HepG2 (cell line): ENCODE results near the gene WDR35. TPM values are rescaled to one million over a fixed set of nuclear protein-coding genes. Genes with fewer than 3 reads are reported as not detected.

Source experiments
- ATAC-seq: fragments of 200-7000 bp; cut with Tn5 transposase; 3 replicates; pipeline ENCODE4 v1.9.1; 2020; ENCODE audit warnings: mild to moderate bottlenecking, moderate library complexity
- BruUV-seq: library from RNA; stranded (reverse); fragments of 400-500 nt; replicated peaks from 2 replicates; lab custom pipeline; 2021; lab: Mats Ljungman, UMichigan
- CTCF ChIA-PET: fragments of 300-600 bp; formaldehyde crosslinking; extraction: SDS; loops from one replicate; lab custom pipeline; 2021; ENCODE audit warnings: low total read pairs, inconsistent platforms, low intra/inter-chr PET ratio; lab: Yijun Ruan, JAX
- POLR2A ChIA-PET: fragments of 350-600 bp; sonication (Branson Sonifier 250); formaldehyde crosslinking; loops from one replicate; lab custom pipeline; 2020; ENCODE audit warnings: antibody characterized with exemption, inconsistent platforms; lab: Yijun Ruan, JAX
- DNase-seq: peaks from one replicate; pipeline ENCODE4 v3.0.0-alpha.2; 2015; ENCODE audit warnings: low spot score
- FAIRE-seq: peaks from 3 replicates; lab custom pipeline; 2011; peaks lifted over from hg19 to GRCh38; lab: Jason Lieb, UNC
- H2AFZ ChIP-seq: one replicate; pipeline ENCODE4 v1.6.1; 2011; ENCODE audit warnings: low read length, inconsistent platforms
- H3K27ac ChIP-seq: fragments of 300-600 bp; 3 replicates; pipeline ENCODE4 v1.8.0; 2011; ENCODE audit warnings: mixed run types, mild to moderate bottlenecking, mixed read lengths, low read length, inconsistent platforms; ENCODE audit not compliant: insufficient read depth; ENCODE audit errors: extremely low read length
- H3K27me3 ChIP-seq, 2 experiments: fragments of 200-600 bp in 1 of 2; 2 replicates in 1 of 2; 3 replicates in 1 of 2; pipeline versions ENCODE4 v1.6.0 to v1.8.0; 2011; ENCODE audit warnings: low read length in 2 of 2, mild to moderate bottlenecking in 2 of 2, moderate library complexity in 2 of 2, inconsistent platforms in 1 of 2; ENCODE audit not compliant: insufficient read depth in 2 of 2, control insufficient read depth in 1 of 2
- H3K36me3 ChIP-seq, 2 experiments: fragments of 200-600 bp in 1 of 2; replicated peaks in 1 of 2; 2 replicates in 1 of 2; 3 replicates in 1 of 2; pipeline versions ENCODE4 v1.5.1 to v1.8.0; 2011; ENCODE audit warnings: low read length in 2 of 2, inconsistent platforms in 1 of 2; ENCODE audit not compliant: insufficient read depth in 2 of 2, control insufficient read depth in 1 of 2
- H3K4me1 ChIP-seq: 2 replicates; pipeline ENCODE4 v1.5.1; 2012; ENCODE audit warnings: low read length, inconsistent platforms; ENCODE audit not compliant: insufficient read depth
- H3K4me2 ChIP-seq: 2 replicates; pipeline ENCODE4 v1.6.0; 2011; ENCODE audit warnings: low read depth, low read length, inconsistent platforms
- H3K4me3 ChIP-seq, 3 experiments: fragments of 200-600 bp in 1 of 3; sonication (generic), shearing (Covaris generic) in 1 of 3; replicated peaks in 1 of 3; 2 replicates each; pipeline ENCODE4 v1.5.1; 2011 to 2016; ENCODE audit warnings: low read length in 3 of 3, inconsistent platforms in 2 of 3, low read depth in 2 of 3, mild to moderate bottlenecking in 2 of 3, control low read depth in 1 of 3, mixed read lengths in 1 of 3; ENCODE audit not compliant: insufficient read depth in 1 of 3
- H3K79me2 ChIP-seq: one replicate; pipeline ENCODE4 v1.6.1; 2011; ENCODE audit warnings: low read length, inconsistent platforms; ENCODE audit not compliant: insufficient read depth
- H3K9ac ChIP-seq: 2 replicates; pipeline ENCODE4 v1.6.0; 2011; ENCODE audit warnings: mild to moderate bottlenecking, low read depth, low read length, inconsistent platforms; ENCODE audit not compliant: insufficient read depth
- H3K9me3 ChIP-seq: 2 replicates; pipeline ENCODE4 v1.5.1; 2012; ENCODE audit warnings: mild to moderate bottlenecking, low read length
- H4K20me1 ChIP-seq: 2 replicates; pipeline ENCODE4 v1.6.0; 2011; ENCODE audit warnings: inconsistent platforms, mild to moderate bottlenecking, low read length, moderate library complexity; ENCODE audit not compliant: insufficient read depth
- ATF4 ChIP-seq, 2 experiments: fragments of 450-650 bp in 1 of 2; sonication (generic) in 1 of 2; formaldehyde crosslinking; IDR thresholded peaks; 2 replicates each; pipeline versions ENCODE4 v1.5.0 to v1.8.0; 2020 to 2022; ENCODE audit warnings: mild to moderate bottlenecking in 1 of 2, missing genetic modification reagents in 1 of 2
- DPF2 ChIP-seq: sonication (generic); formaldehyde crosslinking; IDR thresholded peaks from 2 replicates; pipeline ENCODE4 v1.4.0; 2020; ENCODE audit warnings: mild to moderate bottlenecking, low read depth, missing genetic modification reagents, borderline replicate concordance
- FOXO4 ChIP-seq: sonication (generic); formaldehyde crosslinking; conservative IDR thresholded peaks from 2 replicates; pipeline ENCODE4 v1.8.1; 2023; ENCODE audit warnings: missing genetic modification reagents
- LRRFIP1 ChIP-seq: sonication (generic); formaldehyde crosslinking; conservative IDR thresholded peaks from 2 replicates; pipeline ENCODE4 v1.4.0; 2020; ENCODE audit warnings: missing genetic modification reagents
- MXD1 ChIP-seq: sonication (generic); formaldehyde crosslinking; IDR thresholded peaks from 2 replicates; pipeline ENCODE4 v1.4.0; 2020; ENCODE audit warnings: mild to moderate bottlenecking, missing genetic modification reagents
- MXD3 ChIP-seq: IDR thresholded peaks from 2 replicates; pipeline ENCODE4 v1.6.1; 2016; ENCODE audit warnings: mild to moderate bottlenecking, missing biosample characterization, missing genetic modification reagents
- NR0B2 ChIP-seq: sonication (generic); formaldehyde crosslinking; IDR thresholded peaks from 2 replicates; pipeline ENCODE4 v1.4.0; 2020; ENCODE audit warnings: mild to moderate bottlenecking, missing genetic modification reagents
- REST ChIP-seq, 2 experiments: IDR thresholded peaks; 2 replicates each; pipeline ENCODE4 v1.6.1; 2011 to 2012; ENCODE audit warnings: low read length in 2 of 2, borderline replicate concordance in 1 of 2, low read depth in 1 of 2, mild to moderate bottlenecking in 1 of 2, moderate library complexity in 1 of 2
- TBX2 ChIP-seq: sonication (generic); formaldehyde crosslinking; IDR thresholded peaks from 2 replicates; pipeline ENCODE4 v1.5.0; 2020; ENCODE audit warnings: missing genetic modification reagents, mild to moderate bottlenecking, borderline replicate concordance
- ZBTB7B ChIP-seq: sonication (generic); formaldehyde crosslinking; IDR thresholded peaks from 2 replicates; pipeline ENCODE4 v1.4.0; 2020; ENCODE audit warnings: missing genetic modification reagents
- ZNF180 ChIP-seq: sonication (generic); formaldehyde crosslinking; IDR thresholded peaks from 2 replicates; pipeline ENCODE4 v1.4.0; 2020; ENCODE audit warnings: low read depth, missing genetic modification reagents, borderline replicate concordance
- ZNF264 ChIP-seq: sonication (generic); formaldehyde crosslinking; IDR thresholded peaks from 2 replicates; pipeline ENCODE4 v1.4.0; 2020; ENCODE audit warnings: missing genetic modification reagents
- ZNF329 ChIP-seq: sonication (generic); formaldehyde crosslinking; IDR thresholded peaks from 2 replicates; pipeline ENCODE4 v1.9.0; 2021; ENCODE audit warnings: low read depth, mild to moderate bottlenecking, missing genetic modification reagents
- ZNF343 ChIP-seq: sonication (generic); formaldehyde crosslinking; IDR thresholded peaks from 2 replicates; pipeline ENCODE4 v1.4.0; 2020; ENCODE audit warnings: mild to moderate bottlenecking, missing genetic modification reagents
- ZNF652 ChIP-seq: IDR thresholded peaks from 2 replicates; pipeline ENCODE4 v1.6.1; 2016; ENCODE audit warnings: low read depth, borderline replicate concordance
- in situ Hi-C: cut with HindIII; loops from 2 replicates; pipeline ENCODE4 v1.10.0; 2017; ENCODE audit warnings: low pct_unique_long_range_greater_than_20kb; ENCODE audit not compliant: extremely low pct_ligation_motif_present
- intact Hi-C: fragments of 100-400 bp; cut with micrococcal nuclease; formaldehyde crosslinking; loops from one replicate; pipeline ENCODE4 v1.10.0; 2022; ENCODE audit not compliant: unreplicated experiment
- polyA plus RNA-seq, 8 experiments: library from polyadenylated mRNA; depleted of rRNA in 3 of 8; stranded (reverse) in 7 of 8; unstranded in 1 of 8; fragments of >200 nt; fragmentation: Illumina TruSeq in 4 of 8; extraction: Trizol in 4 of 8; gene quantifications; 2 replicates each; pipeline versions ENCODE4 v1.2.1 to v1.2.3, GENCODE V29; 2011 to 2016; ENCODE audit warnings: low read depth in 4 of 8, missing spikeins in 1 of 8, mixed read lengths in 1 of 8; ENCODE audit not compliant: insufficient read depth in 1 of 8
- total RNA-seq, 5 experiments: library from RNA; depleted of rRNA; stranded (reverse); fragments of >200 nt; fragmentation: Illumina TruSeq; extraction: Trizol; gene quantifications; 2 replicates each; pipeline ENCODE4 v1.2.3, GENCODE V29; 2016; ENCODE audit warnings: low read depth in 1 of 5

The WDR35 gene
- total and polyA plus RNA-seq, 2 of the 13 experiments (the other 11 are each of a cell fraction or from before 2014, with no cell fraction given): 11.1 to 19.6 TPM

- Histone ChIP-seq H3K79me2 (no peaks in the 10 kb centered on the region), H3K27ac (no peak overlapping the region), H3K36me3 (peaks cover 8 to 42% of the 10 kb centered on the region in 2 experiments), H3K4me1 (no peaks in the 10 kb centered on the region), H3K4me2 (no peak overlapping the region), H3K4me3 (no peak overlapping the region), H4K20me1 (no peaks in the 10 kb centered on the region), H3K27me3 (no peaks in the 10 kb centered on the region), H2AFZ (no peak overlapping the region), H3K9me3 (no peaks in the 10 kb centered on the region), H3K9ac (no peak overlapping the region)
- ChIA-PET POLR2A (no interaction called here), CTCF (no interaction called here)
- FAIRE-seq: no peak
- DNase-seq: no peak
- BruUV-seq: no TSS peak
- intact Hi-C loops (no loop called here), in situ Hi-C loops (no loop called here)
- ATAC-seq: no peak
- TF ChIP-seq LRRFIP1 (CRISPR knock-in tag) (no peak), NR0B2 (CRISPR knock-in tag) (no peak), DPF2 (no peak), FOXO4 (CRISPR knock-in tag) (no peak), ZNF264 (CRISPR knock-in tag) (no peak), ZBTB7B (CRISPR knock-in tag) (no peak), ZNF343 (no peak), MXD3 (CRISPR knock-in tag) (no peak), TBX2 (CRISPR knock-in tag) (no peak), ZNF652 (no peak), MXD1 (no peak), ATF4 (CRISPR knock-in tag; IDR thresholded peaks at IDR 0.05) (no peak), ZNF180 (no peak), ZNF329 (no peak), REST (IDR thresholded peaks at IDR 0.05; ENCODE audit: borderline replicate concordance in 1 of 2, low read depth in 1 of 2, low read length in 2 of 2) (no peak)
These were observed 47.7 kb downstream of the WDR35 start for GRCh38 chr2:19942199-19942598.
